Daoy (cell line): ENCODE measurements around the gene FRAS1. TPM values are rescaled to one million over a fixed set of nuclear protein-coding genes. Genes with fewer than 3 reads are reported as not detected.

ENCODE experiments used
- DNase-seq: peaks from one replicate; pipeline ENCODE4 v3.0.0-alpha.2; 2015; ENCODE audit warnings: low read depth
- total RNA-seq: library from RNA; depleted of rRNA; stranded (reverse); fragments of >200 nt; shearing (Covaris generic); gene quantifications from 2 replicates; pipeline ENCODE4 v1.2.3, GENCODE V29; 2014

The FRAS1 gene
- total RNA-seq, 1 experiment from 2014 or later = 1.9 TPM

DNA sequence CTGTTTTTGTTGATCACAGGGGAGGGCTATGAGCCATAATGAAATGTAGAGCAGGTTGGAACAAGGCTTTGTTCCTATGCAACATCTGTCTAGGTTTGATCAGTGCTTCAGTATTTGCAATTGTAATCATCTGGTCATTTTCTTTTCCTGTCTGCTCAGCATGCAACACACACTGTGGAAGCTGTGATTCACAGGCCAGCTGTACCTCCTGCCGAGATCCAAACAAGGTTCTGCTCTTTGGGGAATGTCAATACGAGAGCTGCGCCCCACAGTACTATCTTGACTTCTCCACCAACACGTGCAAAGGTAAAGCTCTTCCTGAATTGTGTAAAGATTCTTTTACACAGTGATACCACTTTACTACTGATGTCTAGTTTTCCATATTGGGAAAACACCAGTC, 312.6 kb downstream of the FRAS1 start:
- peak; percentile 58 for DNase-seq

DNA sequence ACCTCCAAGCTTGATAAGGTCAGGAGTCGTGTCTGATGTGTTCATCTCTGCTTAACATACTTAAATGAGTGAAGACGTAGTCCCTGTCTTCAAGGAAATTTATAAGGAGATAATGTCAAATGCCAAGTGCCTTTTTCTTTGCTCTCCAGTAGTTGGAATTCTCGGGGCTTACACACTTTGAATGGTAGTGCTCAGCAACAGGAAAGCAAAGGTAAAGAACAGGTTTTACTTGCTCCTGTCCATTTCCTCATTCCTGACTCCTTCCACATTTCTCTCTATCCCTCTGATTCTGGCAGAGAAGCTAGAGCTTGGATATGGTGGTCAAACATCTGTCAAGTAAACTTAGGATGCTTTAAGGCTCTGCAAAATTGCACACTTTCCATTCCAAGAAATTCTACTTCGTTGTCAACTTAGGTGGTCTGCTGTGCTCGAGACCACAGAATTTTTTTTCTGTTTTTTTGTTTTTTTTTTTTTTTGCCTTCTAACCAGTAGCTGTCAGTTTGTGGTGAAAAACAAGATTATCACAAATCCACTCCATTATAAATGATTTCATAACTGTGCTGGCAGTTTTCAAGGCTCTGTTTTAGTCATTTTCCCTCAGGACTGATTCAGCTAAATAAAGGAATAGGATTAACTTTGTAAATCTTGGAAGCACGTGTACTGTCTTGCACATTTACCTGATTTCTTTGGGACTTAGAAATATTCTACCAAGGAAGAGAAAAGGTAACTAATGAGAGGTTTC, 313.7 kb downstream of the FRAS1 start:
- DNase-seq = no peak

DNA sequence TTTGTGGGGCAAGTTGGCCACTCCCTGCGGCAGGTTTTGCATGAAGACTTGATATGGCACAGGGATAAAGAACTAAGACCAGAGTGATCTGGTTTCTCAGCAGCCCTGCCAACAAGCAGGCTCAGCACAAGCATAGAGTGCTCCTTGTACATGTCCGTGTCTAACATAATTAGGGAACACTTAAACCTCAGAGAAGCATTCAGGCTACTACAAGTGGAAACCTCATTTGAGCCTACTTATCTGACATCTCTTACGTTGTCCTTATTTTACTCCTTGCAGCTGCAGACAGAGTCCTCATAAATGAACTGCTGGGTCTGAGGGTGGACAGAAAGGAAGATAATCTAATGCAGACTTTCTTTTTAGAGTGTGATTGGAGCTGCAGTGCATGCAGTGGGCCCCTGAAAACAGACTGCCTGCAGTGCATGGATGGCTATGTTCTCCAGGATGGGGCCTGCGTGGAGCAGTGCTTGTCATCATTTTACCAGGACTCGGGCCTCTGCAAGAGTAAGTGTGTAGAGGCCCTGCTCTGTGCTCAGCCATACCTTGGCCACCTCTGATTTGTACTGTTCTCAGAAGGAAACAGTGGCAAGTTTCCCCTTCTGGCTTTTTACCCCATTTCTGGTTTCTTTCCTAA, 315.3 kb downstream of the FRAS1 start:
- no peak for DNase-seq

GRCh38 chr4:78377555-78377954, 320.4 kb downstream of the FRAS1 start:
- no peak for DNase-seq

- peak; percentile 39 for DNase-seq
Measured at GRCh38 chr4:78379040-78379439, 321.9 kb downstream of the FRAS1 start.

DNA sequence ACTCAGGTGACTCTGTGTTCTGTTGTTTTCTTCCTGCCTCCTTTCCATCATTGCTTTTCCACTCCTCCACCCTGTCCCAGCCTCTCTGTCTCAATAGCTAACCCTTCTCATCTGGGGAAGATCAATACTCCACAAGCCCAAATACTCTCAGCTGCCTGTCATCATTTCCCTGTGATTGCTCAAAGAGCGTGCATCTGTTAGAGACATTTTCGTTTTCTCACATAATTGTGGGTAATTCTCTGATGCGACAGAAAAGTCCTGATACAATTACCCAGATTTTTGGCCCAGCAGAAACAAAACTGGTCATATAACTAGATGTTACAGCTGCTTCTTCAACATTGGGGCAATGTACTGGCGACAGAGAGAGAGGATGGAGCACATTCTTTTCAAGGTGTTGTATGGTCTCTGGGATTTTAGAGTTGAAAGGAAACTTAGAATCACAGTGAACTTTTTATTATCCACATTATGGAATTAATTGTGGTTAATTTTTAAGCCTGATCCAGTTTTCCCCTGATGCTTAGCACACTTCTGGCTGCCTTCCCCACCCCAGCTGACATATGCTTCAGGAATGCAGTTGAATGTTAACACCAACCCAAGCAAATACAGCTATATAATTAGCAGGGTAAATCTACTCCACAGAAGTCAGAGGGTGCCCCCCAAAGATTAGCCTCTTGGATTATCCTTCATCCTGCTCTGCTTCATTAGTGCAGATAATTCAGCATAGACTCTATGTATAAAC, 323.0 kb downstream of the FRAS1 start:
- DNase-seq = peak; percentile 25

GRCh38 chr4:78386679-78387078, 329.6 kb downstream of the FRAS1 start:
- no peak for DNase-seq

GRCh38 chr4:78395642-78396041, 338.5 kb downstream of the FRAS1 start:
- no peak for DNase-seq

GRCh38 chr4:78396613-78397291, 339.6 kb downstream of the FRAS1 start:
- no peak for DNase-seq

DNA sequence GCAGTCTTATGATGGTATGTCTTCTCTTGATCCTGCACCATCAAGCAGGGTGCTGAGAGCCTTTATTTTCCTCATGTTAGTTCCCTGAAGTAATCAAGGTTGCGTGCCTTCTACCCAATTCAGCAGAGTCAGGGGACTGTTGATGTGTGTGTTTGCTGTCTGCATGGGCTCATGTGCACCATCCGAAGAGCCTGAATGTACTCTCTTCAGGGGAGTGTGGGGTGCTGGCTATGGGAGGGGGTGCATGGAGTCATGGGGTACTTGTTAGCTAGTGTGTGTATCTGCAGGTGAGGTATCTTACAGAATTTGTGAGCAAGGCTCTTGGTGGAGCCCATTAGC, 340.1 kb downstream of the FRAS1 start:
- no peak for DNase-seq

- peak; percentile 0 for DNase-seq
Measured at GRCh38 chr4:78409612-78410202, 352.6 kb downstream of the FRAS1 start.

DNA sequence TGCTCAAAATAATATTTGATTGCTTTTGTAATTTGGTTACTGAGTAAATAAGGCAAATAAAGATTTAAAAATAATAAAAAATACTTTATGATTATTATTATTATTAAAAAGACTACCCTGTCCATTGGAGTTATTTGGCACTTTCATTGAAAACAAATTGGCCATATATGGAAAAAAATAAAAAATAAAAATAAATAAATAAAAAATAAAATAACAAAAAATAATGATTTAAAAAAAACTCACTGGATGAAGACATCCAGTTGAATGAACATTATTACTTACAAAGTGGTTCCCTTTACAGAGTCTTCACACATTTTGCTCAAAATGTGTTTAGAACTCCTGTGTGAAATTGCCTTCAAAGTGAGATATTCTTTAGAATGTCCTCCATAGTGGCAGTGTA, 353.1 kb downstream of the FRAS1 start:
- no peak for DNase-seq

DNA sequence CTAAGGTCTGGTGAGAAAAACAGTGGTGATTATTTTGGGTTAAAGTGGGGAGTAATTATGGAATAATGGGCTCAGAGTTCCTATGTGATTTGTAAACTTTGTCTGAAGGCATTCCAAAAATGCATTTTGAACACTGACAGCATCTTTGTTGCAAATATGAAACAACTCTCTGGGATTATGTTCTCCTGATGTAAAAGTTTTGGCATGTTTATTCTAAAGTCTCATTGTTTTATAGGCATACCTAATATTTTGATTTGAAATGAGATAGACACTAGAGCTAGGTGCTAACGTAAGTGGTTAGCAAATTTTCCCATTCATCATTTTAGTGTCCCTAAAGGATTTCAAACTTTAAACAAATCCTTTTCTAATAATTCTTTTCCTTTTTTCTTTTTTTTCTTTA, 353.6 kb downstream of the FRAS1 start:
- no peak for DNase-seq

GRCh38 chr4:78414116-78414515, 357.0 kb downstream of the FRAS1 start:
- no peak for DNase-seq

DNA sequence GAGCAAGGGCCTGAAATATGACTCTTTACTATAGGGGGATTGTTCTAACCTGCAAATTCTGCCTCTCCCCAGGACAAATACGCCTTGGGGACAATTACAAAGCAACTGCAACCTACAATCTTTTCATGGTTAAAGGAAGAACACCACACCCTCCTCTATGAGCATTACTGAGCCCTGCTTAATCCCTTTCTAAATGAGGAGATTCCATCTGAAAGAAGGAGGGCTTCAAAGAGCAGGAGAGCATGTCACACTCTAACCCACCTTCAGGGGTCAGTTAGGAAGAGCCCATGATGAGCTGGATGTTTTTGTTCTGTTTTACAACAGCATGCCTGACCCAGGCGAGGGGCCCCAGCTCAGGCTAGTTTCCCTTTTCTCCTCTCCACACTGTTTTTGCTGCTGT, 360.5 kb downstream of the FRAS1 start:
- no peak for DNase-seq

- no peak for DNase-seq
Measured at GRCh38 chr4:78418406-78418805, 361.3 kb downstream of the FRAS1 start.

DNA sequence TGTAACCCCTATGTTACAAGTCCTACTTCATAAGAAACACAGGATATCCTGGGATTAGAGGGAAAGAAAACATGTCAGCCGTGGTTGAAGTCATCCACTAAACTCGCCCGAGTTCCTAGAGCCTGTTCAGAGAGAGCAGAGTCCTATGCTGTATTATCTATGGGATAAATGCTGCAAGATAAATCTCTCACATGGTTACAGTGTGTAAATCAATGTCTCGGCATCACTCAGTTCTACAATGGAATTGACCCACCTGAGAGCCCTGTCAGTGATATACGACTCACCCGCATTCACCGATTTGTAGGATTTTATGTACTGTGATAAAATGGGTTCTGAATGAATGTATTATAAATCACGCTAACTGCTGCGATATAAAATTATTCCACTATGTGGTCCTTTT, 366.7 kb downstream of the FRAS1 start:
- no peak for DNase-seq

GRCh38 chr4:78424461-78424860, 367.3 kb downstream of the FRAS1 start:
- DNase-seq = no peak

DNA sequence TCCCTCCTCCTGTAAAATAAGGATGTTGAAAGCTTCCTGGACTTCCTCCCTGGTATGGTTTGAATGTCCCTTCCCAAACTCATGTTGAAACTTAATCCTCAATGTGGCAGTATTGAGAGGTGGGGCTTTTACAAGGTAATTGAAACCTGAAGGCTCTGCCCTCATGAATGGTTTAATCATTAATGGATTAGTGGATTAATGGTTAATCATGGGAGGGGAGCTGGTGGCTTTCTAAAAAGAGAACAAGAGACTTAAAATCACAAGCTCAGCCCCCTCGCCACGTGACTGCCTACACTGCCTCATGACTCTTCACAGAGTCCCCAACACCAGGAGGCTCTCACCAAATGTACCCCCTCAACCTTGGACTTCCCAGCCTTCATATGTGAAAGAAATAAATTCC, 369.8 kb downstream of the FRAS1 start:
- DNase-seq = no peak

DNA sequence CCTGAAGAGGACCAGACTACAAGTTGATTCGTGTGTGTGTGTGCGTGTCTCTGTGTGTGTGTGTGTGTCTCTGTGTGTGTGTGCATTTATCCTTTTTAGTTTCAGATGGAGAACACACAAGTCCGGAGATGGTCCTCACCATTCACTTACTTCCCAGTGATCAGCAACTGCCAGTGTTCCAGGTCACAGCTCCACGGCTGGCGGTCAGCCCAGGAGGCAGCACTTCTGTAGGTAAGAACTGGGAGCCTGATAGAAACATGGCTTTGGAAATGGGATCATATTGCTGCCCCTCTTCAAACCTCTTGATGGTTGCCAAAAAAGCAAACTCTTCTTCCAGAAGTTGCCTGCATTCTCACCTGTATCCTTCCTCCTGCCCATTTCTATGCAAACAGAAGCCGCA, 371.9 kb downstream of the FRAS1 start:
- no peak for DNase-seq

DNA sequence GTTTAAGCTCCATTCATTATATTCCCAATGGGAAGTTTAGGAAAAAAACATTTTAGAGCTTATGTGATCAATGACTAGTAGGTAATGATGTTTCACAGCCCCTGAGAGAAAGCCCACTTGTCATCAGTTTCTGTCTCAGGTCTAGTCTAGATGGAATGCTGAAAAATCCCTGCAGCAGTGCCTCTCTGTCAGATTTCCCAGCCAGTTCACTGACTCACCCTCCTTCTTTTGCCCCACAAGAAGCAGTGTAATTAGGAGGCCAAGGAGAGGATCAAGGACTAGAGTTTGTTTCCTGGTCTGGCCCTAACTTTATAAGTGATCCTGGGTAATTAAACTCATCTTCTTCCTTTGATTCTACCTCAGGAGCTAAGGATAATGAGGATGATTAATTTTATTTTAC, 375.8 kb downstream of the FRAS1 start:
- DNase-seq = peak; percentile 8

DNA sequence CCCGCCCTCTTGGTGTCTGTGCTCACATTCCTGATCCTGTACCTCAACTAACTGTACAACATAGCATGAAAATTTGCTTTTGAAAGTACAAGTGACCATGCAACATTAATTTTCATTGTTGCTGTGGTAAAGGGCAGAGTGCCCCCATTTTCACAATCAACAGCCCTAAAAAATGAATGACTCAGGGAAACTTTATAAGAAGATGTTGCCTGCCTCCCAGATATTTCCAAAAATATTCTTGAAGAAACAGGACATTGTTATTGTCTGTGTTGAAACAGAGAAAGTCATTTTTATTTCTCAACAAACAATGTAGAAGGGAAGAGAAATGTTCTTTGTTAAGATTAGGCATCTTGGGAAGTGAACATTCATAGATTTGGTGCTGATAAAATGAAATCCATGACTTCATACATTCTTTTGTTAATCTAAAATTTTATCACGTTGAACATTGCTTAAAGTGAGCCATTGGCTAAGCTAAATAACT, 380.5 kb downstream of the FRAS1 start:
- DNase-seq = no peak
